Kasumi-1 (cell line): ENCODE measurements around the gene TTC23.
A peak's percentile ranks its signal among the peaks of the same experiment; 100 is the strongest.

Source experiments
- DNase-seq, 2 experiments: peaks; one replicate each; lab custom pipeline; 2025; lab: John Stamatoyannopoulos, UW

Gene TTC23

GRCh38 chr15:99249270-99249841 lies at the start of gene TTC23:
Gene TTC23, minus strand, starts transcription at chr15:99249581. Its CDS starts 20,869 bp downstream, at chr15:99228712.
- DNase-seq: no peak

GRCh38 chr15:99296386-99296785 lies 47.0 kb upstream of the TTC23 start:
- no peak for DNase-seq

GRCh38 chr15:99295840-99296239 lies 46.5 kb upstream of the TTC23 start:
- no peak for DNase-seq

- no peak for DNase-seq
These were observed 42.3 kb upstream of the TTC23 start for GRCh38 chr15:99291643-99292042.

DNA sequence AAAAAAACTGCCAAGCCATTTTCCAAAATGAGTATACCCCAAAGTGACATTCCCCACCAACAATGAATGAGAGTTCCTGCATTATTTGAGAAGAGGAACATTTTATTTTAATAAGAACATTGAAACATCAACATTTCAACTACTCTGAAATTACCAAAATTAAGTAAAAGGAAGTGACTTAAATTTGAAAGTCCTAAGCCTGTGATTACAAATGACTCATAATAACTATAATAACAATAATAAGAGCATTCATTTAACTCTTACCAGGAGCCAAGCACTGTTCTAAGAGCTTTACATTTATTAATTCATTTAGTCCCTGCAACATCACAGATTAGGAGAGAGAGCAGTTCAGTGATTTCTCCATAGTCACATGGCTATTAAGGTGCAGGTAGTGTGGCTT lies 34.3 kb upstream of the TTC23 start:
- DNase-seq: no peak

GRCh38 chr15:99282586-99282985 lies 33.2 kb upstream of the TTC23 start:
- no peak for DNase-seq

- DNase-seq: no peak
These were observed 32.7 kb upstream of the TTC23 start for GRCh38 chr15:99282121-99282520.

GRCh38 chr15:99279827-99280226 lies 30.4 kb upstream of the TTC23 start:
- no peak for DNase-seq

DNA sequence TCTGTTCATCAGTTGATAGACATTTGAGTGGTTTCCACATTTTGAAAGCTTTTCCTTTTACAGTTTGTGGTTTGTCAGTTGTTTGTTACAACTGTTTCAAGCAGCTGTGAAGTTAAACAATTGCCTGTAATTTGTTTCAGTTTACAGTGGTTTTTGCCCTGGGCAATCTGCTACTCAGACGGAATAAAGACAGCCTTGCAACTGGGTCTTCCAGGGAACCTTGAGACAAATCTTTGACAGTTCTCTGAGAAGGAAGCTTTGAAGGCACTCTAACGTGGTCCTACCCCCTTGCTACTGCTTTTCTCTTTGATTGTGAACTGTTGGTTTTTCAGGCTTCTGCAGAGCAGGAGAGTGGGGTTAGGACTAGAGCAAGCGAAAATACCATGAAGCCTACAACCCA lies 29.9 kb upstream of the TTC23 start:
- DNase-seq: no peak

DNA sequence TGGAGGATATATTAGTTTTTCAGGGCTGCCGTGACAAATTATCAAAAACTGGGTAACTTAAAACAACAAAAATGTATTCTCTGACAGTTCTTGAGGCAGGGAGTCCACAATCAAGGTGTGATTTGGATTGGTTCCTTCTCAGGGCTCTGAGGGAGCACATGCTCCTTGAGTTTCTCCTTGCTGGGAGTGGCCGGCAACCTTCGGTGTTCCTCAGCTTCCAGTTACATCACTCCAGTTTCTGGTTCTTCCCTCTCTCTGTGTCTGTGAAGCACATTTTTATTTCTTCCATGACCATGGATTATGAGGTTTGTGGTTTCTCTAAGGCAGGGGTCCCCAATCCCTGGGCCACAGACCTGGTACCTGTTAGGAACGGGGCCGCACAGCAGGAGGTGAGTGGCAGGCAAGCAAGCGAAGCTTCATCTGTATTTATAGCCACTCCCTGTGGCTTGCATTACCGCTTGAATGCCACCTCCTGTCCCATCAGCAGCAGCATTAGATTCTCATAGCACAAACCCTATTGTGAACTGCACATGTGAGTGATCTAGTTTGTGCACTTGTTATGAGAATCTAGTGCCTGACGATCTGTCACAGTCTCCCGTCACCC lies 26.2 kb upstream of the TTC23 start:
- no peak for DNase-seq

DNA sequence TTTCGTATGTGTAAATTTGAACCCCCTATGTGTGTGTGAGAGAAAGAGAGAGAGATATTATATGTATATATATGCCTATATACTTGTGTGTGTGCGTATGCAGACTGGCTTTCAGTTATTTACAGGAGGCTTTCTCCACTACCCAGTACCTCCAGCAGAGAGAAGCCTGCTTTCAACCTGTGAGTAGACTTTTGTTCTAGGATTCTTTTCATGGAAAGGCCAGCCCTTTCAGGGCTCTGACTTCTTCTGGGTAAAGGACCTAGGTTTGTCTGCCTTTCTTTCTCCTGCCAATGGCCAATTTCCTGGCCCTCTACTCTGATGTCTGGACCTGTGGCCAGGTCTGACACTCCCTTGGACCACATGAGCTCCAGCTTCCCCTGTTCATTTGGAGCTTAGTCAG lies 25.7 kb upstream of the TTC23 start:
- no peak for DNase-seq

DNA sequence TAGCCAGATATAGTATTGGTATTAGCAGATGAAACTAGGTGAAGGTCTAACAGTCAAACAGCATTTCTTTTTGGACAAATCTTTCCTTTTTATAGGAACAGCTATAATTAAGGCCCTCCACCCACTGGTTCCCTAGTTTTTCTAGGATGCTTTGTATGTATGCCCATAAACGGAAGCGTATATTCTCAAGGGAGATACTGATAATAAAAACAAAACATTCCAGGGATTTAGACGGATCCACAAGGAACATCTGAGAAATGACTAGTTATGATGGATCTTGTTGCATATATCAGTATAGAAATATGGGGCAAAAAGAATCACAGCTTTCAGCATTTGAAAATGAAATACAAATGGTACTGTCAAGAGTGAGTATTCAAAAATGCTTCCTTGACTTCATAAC lies 24.4 kb upstream of the TTC23 start:
- DNase-seq: no peak

GRCh38 chr15:99268431-99268830 lies 19.1 kb upstream of the TTC23 start:
- no peak for DNase-seq

DNA sequence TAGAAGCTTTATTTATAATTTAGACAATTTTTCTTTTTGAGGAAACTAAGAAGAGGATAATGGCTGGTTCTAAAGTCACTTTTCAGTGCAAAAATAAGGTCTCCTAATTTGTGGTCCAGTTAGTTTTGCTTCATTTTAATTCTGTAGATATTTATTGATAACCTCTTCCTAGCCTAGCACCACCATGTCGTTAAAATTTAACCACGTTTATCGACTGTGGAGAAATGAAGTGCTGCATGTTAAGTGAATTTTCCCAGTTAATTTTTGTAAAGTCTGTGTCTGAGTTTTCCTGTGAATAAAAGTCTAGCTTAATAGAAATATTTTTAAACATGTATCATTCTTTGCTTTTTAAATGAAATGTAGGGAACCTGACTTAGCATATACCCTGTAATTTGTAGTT lies 18.6 kb upstream of the TTC23 start:
- no peak for DNase-seq

- DNase-seq: no peak
These were observed 16.2 kb upstream of the TTC23 start for GRCh38 chr15:99265541-99266070.

DNA sequence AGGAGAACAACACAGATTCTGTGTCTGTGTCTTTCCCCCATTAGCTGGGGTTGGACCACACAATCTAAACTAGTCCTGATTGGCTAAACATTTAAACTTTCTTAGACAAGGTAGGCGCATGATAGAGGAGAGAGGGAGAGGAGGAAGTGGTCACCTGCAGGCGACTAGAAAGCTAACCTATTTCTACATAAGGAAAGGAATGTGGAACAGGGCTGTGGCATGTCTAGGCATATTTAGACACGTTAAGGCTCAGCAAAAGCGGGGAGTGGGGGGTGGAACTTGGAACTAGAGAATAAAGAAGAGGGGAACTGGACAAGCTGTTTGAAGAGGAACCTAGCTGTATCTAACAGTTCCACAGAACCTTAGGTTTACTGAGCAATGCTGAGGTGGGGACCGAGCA lies 14.7 kb upstream of the TTC23 start:
- no peak for DNase-seq

- DNase-seq: no peak
These were observed 7.8 kb upstream of the TTC23 start for GRCh38 chr15:99257107-99257750.

GRCh38 chr15:99253381-99254090 lies 4.2 kb upstream of the TTC23 start:
- no peak for DNase-seq

GRCh38 chr15:99252326-99252725 lies 2.9 kb upstream of the TTC23 start:
- no peak for DNase-seq

DNA sequence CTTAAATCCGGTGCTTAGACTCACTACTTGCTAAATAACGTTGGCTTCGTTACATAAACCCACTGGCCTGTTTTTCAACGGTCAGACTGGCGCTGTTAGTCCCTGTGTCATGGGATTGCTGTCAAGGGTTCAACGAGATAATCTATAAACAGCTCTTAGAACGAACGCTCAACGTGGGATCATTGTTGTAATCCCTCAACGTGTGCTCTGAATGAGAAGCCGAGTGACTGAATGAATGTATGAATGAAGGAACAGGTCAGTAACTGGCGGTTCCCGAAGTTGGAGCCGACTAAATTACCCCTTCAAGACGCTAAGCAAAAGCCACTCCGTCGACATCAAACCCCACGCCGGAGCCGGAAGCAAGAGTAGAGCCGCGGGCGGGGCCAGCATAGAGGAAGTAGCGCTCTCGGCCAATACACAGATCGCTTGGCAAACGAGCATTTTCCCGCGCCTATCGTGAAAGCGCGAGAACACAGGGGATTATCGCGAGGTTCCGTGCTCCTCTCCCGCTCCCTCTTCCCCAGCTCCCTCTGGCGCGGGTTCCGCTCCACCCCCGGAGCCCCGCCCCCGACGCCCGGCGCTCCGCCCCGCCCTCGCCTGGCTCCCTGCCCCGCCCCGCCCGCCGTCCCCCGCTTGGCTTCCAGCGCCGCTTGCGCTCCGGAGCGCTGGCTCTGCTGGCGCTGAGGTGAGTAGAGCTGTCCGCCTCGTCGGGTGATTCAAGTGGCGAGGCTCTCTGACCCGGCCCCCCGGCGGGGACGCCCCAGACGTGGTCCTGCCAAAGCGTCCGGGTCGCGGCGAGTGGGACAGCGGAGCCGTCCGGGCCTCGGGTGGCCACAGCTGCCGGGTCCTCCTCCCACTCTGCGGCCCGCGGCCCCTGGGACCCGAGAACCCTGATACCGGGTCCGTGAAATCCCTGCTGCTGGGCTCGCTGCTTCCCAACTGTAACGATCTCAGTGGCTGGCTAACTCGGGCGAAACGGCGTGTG lies 1.8 kb upstream of the TTC23 start, which contains the start of gene LRRC28:
Gene LRRC28 (plus strand): TSS at position 625 of the 985 bp plus-strand sequence. CDS start 4,477 bp downstream, outside the sequence.
- DNase-seq: peak; percentile 94 to 95

GRCh38 chr15:99250494-99250856 lies 1.1 kb upstream of the TTC23 start:
- no peak for DNase-seq

- DNase-seq: no peak
These were observed 620 bp upstream of the TTC23 start for GRCh38 chr15:99250001-99250400.
